Measurements from ENCODE around the gene SMARCA1. TPM values are rescaled to one million over a fixed set of nuclear protein-coding genes. Genes with fewer than 3 reads are reported as not detected.
A peak's percentile ranks its signal among the peaks of the same experiment; 100 is the strongest.

Gene SMARCA1
- total RNA-seq, 6 experiments from 2014 or later, result 24.1 to 40.5 (median 31.1) TPM

DNA sequence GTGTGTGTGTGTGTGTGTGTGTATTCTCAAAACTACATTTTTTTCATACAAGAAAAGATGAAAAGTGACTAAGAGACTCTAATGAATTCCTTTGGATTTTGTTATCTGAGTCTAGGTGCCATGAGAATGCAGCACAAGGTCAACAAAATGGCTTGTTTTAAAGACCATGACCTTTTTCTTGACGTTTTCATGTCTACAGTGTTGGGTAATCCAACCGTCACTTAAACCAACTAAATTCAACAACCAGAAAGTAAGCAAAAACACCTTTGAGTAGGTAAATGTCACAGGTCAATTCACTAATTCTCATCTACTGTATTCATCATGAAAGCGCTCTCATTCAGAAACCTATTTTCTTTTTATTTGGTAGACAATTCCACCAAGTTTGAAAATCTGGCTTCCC, 3.1 kb downstream of the SMARCA1 start:
- intact Hi-C loops (cut with DNase I), result no loop called here
- DNase-seq, result no peak
- TF ChIP-seq, protein P1, sequence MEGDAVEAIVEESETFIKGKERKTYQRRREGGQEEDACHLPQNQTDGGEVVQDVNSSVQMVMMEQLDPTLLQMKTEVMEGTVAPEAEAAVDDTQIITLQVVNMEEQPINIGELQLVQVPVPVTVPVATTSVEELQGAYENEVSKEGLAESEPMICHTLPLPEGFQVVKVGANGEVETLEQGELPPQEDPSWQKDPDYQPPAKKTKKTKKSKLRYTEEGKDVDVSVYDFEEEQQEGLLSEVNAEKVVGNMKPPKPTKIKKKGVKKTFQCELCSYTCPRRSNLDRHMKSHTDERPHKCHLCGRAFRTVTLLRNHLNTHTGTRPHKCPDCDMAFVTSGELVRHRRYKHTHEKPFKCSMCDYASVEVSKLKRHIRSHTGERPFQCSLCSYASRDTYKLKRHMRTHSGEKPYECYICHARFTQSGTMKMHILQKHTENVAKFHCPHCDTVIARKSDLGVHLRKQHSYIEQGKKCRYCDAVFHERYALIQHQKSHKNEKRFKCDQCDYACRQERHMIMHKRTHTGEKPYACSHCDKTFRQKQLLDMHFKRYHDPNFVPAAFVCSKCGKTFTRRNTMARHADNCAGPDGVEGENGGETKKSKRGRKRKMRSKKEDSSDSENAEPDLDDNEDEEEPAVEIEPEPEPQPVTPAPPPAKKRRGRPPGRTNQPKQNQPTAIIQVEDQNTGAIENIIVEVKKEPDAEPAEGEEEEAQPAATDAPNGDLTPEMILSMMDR (IDR thresholded peaks at IDR 0.05), result no peak
- TF ChIP-seq POLR2A (IDR thresholded peaks at IDR 0.05), result no peak
- no peak overlapping the region for H3K4me3 ChIP-seq
- peak in 1 of 4 donors; percentile 7 for ATAC-seq
- no peaks in the 10 kb centered on the region for H3K4me1 ChIP-seq
- WGBS (ENCODE audit: insufficient coverage, low coverage, low lambda C conversion rate, missing lambda C conversion rate), result 33% methylated on average over 3 of the region's 3 CpGs
- no peaks in the 10 kb centered on the region for H3K27me3 ChIP-seq
- peak overlapping the region in 1 of 3 donors; percentile 32 for H3K27ac ChIP-seq
- no peaks in the 10 kb centered on the region for H3K36me3 ChIP-seq
- no peaks in the 10 kb centered on the region for H3K9me3 ChIP-seq

DNA sequence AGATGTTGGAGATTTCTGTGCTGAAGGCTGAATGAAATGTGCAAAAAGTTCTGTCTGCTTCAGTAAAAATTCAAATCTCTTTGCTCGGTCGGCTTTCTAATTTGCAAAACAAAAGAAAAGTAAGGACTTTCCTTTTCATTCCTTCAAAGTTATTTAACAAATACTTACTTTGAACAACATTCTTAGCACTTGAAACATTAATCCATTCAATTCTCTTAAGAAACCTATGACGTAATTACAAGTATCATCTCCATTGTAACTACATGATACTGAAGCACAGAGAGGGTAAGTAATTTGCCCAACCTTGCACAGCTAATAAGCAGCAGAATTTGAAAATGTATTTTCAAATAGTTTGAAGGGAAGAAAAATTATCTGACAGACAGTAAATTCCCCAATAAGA, 6.9 kb downstream of the SMARCA1 start:
- WGBS (ENCODE audit: insufficient coverage, low coverage, low lambda C conversion rate, missing lambda C conversion rate), result 62% methylated on average over 3 of the region's 3 CpGs
- intact Hi-C loops (cut with DNase I), result no loop called here

DNA sequence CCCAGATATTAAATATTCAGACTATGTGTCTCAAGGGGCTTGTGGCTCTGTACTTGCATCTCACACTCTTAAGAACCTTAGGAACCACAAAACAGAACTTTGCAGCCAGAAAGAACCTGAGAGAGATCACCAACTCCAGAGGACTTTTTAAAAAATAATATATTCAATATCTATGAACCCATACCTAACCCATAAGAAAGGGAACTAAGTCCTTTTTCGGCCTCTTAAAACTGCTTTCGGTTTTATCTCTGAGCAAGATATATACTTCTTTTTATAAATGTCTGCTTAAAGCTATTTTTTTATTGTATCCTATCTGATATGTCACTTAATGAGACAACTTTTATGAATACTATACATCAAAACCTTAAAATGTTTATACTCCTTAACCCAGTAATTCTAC, 10.9 kb downstream of the SMARCA1 start:
- intact Hi-C loops (cut with DNase I), result no loop called here
- H3K4me1 ChIP-seq, result no peaks in the 10 kb centered on the region
- 54% methylated on average over 2 of the region's 2 CpGs for WGBS (ENCODE audit: insufficient coverage, low coverage, low lambda C conversion rate, missing lambda C conversion rate)
- no peak overlapping the region for H3K4me3 ChIP-seq
- ATAC-seq (no peak), DNase-seq (no peak)
- H3K27me3 ChIP-seq, result no peaks in the 10 kb centered on the region
- peak overlapping the region in 2 of 3 donors; percentile 2 to 27 for H3K27ac ChIP-seq
- TF ChIP-seq, protein P1 (IDR thresholded peaks at IDR 0.05), result no peak
- TF ChIP-seq POLR2A (IDR thresholded peaks at IDR 0.05), result no peak
- H3K36me3 ChIP-seq, result peaks cover 0 to 4% (median under 1%) of the 10 kb centered on the region in 4 donors
- no peaks in the 10 kb centered on the region for H3K9me3 ChIP-seq

More for the DNA sequence above, 6.9 kb downstream of the SMARCA1 start:
- Histone ChIP-seq H3K4me1 (no peaks in the 10 kb centered on the region), H3K36me3 (no peaks in the 10 kb centered on the region), H3K4me3 (no peak overlapping the region), H3K27ac (no peak overlapping the region), H3K27me3 (no peaks in the 10 kb centered on the region), H3K9me3 (no peaks in the 10 kb centered on the region)
- ATAC-seq (no peak), DNase-seq (no peak)
- TF ChIP-seq, protein P1 (IDR thresholded peaks at IDR 0.05), result no peak
- no peak for TF ChIP-seq POLR2A (IDR thresholded peaks at IDR 0.05)

DNA sequence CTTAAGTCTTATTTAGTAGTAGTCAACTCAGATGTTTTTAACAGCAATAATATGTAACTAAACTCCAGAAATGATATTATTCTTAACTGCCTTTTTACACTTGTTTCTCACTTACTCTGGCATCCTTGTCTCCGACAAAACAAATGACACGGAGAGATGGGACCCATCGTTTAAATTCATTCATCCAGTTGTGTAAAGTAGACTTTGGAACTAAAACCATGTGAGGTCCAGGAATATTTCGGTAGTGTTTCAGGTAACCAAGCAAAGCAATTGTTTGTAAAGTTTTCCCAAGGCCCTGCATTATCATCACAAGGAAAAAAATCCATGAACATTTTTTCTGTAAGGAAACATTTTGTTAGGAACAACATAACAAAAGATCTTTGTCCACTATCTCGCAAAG, 11.6 kb downstream of the SMARCA1 start:
- Histone ChIP-seq H3K27me3 (no peaks in the 10 kb centered on the region), H3K9me3 (no peaks in the 10 kb centered on the region), H3K4me3 (no peak overlapping the region), H3K4me1 (no peaks in the 10 kb centered on the region), H3K27ac (no peak overlapping the region), H3K36me3 (peaks cover 0 to 11% (median 4%) of the 10 kb centered on the region in 4 donors)
- intact Hi-C loops (cut with DNase I), result no loop called here
- 39% methylated on average over 5 of the region's 5 CpGs for WGBS (ENCODE audit: insufficient coverage, low coverage, low lambda C conversion rate, missing lambda C conversion rate)
- peak in 3 of 4 donors; percentile 58 to 82 (median 69) for ATAC-seq
- no peak for DNase-seq
- TF ChIP-seq, protein P1 (IDR thresholded peaks at IDR 0.05), result no peak
- no peak for TF ChIP-seq POLR2A (IDR thresholded peaks at IDR 0.05)

DNA sequence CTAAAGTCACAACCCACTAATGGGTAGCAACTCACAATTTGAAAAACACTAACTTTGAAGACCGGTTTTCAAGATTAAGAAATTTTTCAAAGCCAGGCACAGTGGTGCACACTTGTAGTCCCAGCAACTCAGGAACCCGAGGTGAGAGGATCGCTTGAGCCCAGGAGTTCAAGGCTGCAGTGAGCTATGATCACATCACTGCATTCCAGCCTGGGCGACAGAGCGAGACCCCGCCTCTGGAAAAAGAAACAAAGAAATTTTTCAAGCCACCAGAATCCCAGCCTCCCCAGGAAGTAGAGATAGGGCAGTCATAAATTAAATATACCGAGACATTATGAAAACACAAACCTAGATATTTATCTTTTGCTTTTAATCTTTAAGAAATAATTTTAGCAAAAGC, 13.0 kb downstream of the SMARCA1 start:
- 46% methylated on average over 4 of the region's 7 CpGs for WGBS (ENCODE audit: insufficient coverage, low coverage, low lambda C conversion rate, missing lambda C conversion rate)
- Histone ChIP-seq H3K27me3 (no peaks in the 10 kb centered on the region), H3K27ac (no peak overlapping the region), H3K4me1 (no peaks in the 10 kb centered on the region), H3K4me3 (no peak overlapping the region), H3K36me3 (peaks cover 0 to 14% (median 4%) of the 10 kb centered on the region in 4 donors), H3K9me3 (no peaks in the 10 kb centered on the region)
- no peak for TF ChIP-seq POLR2A (IDR thresholded peaks at IDR 0.05)
- TF ChIP-seq, protein P1 (IDR thresholded peaks at IDR 0.05), result no peak
- no peak for DNase-seq
- intact Hi-C loops (cut with DNase I), result no loop called here
- no peak for ATAC-seq
